GM21390 (cell line): ENCODE results near the gene PACRG.

ENCODE experiments used
- ATAC-seq: cut with Tn5 transposase; IDR thresholded peaks from one replicate; pipeline ENCODE4 v1.9.1; 2021; ENCODE audit not compliant: unreplicated experiment

Gene PACRG

DNA sequence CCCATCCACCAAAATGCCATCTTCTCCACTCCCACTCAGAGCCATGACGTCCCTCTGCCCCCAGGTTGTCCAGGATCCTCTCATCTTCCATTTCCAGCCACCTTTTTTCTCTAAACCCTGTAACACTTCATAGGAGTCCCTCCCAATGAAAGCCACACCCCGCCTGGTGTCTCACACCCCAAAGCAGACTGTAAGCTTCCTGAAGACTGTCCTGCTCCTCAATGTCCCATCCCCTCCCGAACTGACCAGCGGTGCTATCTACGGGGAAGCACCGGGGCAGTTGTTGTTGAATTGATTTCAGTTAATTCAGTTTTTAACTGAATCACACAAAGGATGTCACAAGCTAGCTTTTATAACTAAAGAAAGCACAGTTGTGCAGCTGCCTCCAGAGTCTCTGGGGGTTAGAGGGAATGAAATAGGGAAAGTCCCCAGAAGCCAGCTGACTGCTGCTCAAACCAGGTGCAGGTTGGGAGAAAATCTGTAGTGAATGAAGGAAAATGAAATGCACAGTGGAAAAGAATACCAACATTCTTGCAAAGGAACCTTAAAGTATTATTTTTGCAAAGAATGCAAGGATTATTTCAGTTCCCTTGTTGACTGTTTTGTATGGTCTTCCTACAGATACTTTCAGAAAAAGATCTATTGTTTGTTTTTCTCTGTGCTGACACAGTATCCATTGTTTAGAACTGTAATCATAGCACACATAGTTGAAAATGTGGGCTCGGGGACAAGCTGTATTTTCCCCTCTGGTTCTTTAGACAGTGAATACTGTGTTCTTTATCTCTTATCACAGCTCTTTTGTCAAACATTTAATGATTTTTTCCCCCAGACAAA, 464.1 kb downstream of the PACRG start:
- ATAC-seq, result no peak

DNA sequence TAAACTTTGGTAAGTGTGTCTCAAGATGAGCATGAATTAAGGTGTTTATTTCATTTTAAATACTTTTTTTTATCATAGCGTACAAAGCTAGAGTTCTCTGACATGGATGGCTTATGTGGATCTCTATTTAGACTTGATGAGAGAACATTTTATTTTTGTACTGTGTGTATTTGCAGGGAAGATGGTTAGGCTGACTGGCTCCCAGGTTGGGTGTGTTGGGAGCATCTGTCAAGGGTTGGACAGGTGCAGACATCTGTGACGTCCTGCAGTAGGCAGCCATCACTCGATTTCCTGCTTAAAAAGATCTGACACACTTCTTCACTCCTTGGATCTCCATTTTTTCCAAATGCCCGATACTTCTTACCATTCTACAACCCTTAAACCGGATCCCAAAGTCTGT, 464.8 kb downstream of the PACRG start:
- no peak for ATAC-seq

DNA sequence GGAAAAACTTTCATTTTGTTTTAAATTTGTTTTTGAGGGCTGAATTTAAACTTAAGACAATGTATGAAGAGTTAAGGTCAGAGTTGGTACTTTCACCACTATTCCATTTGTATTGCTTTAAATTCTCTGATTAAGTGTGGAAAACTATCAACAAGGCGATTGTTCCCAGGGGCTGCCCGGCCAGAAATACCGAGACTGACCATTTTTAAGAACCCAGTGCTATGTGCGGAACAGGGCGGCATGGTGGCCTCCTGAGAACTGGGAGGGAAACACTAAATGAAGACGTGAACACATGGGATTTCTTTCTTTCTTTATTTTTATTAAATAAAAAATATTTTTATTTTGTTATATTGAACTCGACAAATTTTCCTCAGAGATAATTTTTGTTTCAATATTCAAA, 465.6 kb downstream of the PACRG start:
- ATAC-seq, result no peak

DNA sequence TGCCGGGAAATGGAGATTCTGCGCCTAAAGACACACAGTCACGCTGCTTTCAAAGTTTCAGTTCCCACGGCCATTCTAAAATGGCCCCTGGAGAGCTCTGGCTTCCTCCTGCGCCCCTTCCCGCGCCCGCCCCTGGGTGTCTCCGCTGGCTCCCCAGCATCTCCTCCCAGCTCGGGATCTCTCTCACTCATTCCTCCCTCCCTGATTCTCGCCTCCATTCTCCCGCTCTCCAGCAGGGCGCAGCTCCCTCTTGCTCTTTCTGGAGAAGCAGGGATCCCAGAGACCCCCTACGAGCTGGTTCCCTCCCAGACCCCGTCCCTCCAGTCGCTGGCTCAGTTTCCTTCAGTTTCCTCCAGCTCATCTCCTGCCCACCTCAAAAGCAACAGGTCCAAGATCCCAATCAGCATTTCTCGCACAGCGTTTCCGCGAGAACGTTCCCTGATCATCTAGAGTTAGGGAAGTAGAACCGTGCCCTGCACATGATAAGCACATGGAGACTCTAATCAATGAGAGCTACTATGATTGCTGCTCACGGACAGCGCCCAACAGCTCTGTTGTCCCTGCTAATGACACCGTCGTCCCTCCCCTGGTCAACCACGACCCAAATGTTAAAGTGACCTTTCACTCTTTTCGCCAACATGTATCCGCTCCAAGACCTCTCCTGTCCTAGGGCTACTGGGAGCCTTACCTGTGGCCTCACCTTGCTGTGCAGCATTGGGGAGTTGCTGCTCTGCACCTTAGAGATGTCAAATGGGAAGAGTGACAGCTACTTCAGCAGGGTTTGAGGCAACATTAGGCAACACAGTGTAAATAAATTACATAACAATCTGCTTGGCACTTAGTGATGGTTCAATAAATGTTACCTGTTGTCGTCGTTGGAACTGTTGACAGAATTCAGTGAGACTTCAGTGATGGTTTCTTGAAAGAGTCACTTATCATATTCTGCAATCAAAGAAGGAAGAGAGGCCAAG, 468.2 kb downstream of the PACRG start:
- ATAC-seq, result no peak

DNA sequence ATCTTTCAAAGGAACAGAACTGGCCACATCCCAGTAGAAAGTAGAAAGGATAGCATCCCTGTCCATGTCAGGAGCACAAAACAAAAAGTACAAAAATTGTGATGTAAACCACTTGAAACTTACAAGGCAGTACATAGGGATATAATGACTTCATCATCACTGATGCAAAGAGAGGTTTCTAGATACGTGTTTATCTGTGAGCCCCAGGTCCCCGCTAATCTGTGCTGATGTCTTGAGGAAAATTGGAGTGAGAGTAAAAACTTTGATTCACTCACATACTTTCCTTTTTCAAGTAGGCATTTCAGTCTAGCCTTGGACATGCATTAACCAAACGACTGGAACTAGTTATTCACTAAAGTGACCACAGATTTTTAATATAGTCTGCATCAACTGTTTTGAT, 470.1 kb downstream of the PACRG start:
- ATAC-seq, result no peak

DNA sequence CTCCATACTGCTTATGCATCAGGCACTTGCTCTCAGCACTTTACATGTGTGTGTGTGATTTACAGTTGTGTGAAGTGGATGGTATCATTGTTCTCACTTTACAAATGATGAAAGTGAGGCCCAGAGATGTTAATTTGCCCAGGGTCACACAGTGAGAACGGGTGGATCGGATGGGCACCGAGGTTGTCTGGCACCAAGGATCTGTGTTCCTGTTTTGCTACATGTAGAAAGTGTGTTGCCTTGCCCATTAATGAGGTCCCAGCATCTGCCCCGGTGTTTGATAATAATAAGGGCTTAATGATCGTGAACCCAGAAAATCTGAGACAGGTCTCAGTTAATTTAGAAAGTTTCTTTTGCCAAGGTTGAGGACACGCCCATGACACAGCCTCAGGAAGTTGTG, 470.6 kb downstream of the PACRG start:
- no peak for ATAC-seq

DNA sequence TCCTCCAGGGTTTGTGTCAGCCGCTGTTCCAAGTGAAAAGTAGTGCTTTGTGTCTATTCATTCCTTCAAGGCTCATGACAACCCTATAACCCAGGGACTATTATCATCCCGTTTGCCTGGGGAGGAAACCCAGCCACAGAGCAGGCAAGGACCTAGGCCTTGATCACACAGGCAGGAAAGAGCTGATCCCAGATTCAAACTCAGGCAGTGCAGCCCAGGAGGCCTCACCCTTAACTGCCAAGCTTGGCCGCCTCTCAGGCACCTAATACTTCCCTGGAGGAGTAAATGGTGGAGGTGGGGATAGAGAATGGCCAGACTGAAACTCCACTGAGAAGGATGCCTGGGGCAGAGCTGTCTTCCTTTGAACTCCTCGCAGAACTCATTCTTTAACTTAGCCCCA, 471.6 kb downstream of the PACRG start:
- ATAC-seq, result no peak

DNA sequence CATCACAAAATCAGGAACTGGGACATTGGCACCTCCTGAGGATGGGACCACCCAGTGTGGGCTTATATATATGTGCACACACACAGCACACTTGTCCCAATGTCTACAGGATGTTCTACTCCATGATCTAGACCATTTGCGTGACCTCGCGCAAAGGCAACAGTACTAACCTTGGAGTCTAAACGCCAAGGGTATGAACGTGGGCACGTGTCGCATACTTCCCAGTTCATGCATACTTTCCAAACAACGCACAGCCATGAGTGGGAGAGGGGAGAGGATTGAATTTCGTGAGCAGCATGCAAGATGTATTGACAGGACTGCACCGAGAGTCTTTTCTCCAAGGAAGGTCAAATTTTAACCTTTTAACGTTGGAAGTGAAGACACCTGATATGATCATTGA, 472.5 kb downstream of the PACRG start:
- ATAC-seq, result no peak

DNA sequence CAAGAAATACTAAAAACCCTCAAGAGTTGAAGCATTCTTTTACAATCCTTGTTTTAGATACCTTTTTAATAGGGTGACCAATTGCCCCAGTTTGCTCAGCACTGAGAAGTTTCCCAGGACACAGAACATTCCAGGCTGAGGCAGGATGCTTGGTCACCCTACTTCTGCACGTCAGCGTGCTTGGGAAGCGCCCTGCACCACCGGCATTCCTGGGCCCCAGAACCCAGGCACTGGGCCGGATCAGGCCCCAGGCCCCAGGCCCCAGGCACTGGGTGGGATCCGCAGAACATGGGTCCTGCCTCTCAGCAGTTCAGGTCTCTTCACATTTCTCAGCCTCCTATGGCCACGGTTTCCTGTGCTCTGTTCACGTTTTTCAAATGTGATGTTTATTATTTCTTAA, 472.9 kb downstream of the PACRG start:
- ATAC-seq, result no peak

DNA sequence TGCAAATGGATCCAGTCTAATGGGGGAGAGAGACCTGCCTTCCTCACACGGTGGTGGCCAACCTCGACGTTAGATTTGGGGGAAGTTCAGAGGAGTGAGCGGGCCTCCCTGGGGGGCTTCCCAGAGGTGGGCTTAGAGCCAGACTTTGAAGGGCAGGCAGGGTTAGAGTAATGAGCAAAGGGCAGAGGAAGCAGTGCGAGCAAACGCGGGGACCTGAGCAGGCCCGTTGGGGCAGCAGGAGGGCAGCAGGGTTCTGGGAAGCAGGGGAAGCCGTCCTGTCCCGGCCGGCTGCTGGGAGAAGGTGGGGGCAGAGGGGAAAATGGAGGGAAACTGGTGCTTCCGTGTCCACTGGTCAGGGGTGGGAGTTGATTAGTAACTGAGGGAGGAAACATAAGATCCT, 474.1 kb downstream of the PACRG start:
- ATAC-seq, result no peak

DNA sequence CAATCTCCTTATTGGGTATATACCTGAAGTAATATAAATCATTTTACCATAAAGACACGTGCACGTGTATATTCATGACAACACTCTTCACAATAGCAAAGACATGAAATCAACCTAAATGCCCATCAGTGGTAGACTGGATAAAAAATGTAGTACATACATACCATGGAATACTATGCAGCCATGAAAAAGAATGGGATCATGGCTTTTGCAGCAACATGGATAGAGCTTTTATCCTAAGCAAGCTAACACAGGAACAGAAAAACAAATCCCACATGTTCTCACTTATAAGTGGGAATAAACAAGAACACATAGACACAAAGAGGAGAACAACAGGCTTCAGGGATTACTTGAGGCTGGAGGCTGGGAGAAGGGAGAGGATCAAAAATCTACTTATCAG, 478.4 kb downstream of the PACRG start:
- ATAC-seq, result no peak

DNA sequence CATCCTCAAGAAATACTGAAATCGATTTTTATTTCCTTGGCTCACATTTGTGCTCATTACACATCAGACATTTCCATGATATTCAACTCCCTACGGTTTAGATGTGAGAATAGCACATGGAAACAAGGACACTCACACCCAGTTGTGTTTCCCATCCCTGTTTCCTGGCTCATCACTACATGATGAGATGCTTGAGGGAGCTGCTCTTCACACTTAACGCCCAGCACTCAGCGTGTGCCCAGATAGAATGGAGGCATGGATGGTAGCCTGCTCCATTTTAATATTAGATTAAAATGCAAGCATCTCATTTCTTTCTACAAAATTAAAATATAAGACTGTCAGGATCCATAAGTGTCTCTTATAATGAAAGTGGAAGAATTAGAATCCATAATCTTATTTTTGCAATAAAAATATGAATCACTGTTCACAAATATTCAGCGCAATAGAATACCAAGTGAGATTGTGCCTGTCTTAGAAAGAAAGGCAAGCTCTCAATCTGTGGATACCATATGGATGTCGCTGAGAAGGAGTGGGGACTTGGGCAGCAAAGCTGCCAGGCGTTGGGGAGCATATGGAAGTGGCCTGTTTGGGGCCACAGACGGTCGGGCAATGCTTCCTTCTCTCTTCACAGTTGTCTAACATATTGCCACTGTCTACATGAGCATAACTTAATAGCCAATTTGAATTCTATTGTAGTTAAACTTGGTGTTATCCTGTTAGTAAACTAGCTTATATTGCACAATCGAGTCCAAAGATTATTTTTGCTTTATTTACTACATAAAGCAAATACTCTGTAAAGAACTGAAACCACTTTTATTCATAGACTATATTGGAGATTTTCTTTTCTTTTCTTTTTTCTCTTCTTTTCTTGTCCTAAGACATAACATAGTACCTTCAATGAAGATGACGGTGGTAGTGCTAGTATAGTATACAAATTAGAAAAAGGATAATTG, 479.9 kb downstream of the PACRG start:
- ATAC-seq, result no peak

DNA sequence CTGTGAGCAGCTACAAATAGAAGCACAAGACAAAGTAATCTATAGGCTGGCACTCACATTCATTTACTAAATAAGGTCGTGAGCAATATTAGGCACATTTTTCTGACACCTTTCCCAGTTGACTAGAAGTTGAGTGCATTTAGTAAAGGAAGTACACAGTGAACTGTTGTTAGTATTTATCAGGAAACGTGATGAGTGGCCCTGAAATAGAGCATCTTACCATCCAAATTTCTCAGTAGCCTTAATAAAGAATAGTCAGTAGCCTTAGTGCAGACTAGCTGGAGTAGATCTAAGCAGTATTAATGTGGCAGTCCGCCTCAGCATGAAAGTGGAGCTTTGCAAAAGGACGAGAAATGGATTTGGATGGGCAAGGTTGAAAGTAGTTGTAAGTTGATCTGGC, 481.2 kb downstream of the PACRG start:
- ATAC-seq, result no peak

DNA sequence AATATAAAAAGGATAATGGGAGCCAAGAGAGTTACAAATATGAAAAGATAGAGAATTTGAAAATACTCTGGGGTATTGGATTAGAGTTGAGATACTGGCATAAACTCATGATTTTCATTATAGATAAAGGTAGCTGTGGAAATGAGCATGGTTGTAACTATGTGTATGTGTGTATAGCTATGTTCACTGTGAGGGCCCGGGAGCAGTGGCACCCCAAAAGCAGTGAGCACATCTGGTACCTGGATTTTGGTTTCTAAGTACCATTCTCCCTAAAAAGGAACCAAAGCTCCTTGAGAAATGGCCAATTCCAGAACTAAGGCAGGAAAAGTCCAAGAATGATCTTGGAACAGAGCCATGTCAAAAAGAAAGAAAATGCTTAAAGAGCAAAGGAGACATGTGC, 484.3 kb downstream of the PACRG start:
- ATAC-seq, result no peak

DNA sequence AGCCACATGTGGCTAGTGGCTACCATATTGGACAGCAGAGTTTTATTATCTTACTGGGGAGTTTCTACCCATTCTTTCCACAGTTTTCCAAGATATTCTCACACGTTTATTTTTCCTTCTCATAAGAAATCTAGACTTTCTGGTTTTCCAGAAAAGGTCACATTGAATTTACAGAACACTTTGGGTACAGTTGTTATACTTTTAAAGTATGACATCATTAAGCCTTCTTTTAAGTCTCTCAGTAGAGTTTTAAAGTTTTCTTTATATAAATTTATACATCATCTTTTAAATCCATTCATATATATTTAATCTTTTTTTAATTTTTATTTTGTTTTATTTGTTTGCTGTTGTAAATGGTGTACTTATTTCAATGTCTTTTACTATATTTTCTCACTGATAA, 486.5 kb downstream of the PACRG start:
- no peak for ATAC-seq

DNA sequence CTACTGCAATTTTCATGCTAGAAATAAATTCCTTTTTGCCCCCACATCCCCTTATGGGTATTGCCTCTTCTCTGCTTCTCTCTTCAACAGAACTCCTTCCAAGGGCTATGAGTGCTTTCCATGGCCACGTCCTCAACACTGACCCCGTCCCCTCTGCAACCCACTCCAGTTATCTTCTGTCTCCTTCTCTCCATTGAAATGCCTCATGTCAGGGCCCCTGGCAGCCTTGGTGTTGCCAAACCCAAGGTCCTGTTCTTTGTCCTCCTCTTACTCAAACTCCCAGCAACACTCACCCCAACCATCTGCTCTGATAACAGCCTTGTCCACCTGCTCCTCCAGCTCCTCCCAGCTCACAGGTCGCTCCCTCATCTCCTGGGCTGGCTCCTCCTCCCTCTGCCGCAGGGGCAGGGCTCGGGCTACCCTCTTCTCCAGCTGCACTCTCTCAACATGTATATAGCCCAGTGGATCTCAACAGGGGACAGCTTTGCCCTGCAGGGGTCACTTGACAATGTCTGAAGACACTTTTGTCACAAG, 490.7 kb downstream of the PACRG start:
- no peak for ATAC-seq

DNA sequence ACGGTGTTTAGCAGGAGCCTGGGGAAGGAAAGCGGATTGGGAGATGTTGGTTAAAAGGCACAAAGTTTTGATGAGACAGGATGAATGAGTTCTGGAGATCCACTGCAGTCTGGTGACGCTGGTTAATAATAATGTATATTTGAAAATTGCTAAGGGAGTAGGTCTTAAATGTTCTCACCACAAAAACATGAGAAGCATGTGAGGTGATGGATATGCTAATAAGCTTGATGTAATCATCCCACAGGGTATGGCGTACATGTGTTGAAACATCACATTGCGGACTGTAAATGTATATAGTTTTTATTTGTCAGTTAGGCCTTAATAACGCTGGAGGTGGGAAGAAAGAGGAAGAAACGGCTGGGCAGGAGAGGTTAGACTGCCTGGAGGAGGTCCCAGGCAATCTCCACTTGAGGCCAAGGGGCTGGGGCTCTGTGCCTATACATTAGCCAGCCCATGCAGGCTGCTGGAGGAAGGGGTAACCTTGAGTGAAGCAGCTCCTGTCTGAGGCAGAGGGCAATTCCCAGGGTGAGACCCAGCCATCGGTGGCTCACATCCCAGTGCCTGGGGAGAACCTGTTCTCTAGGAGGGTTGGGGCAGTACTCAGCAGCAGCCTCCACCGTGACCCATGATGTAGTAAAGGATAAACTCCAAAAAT, 498.5 kb downstream of the PACRG start:
- ATAC-seq, result no peak

DNA sequence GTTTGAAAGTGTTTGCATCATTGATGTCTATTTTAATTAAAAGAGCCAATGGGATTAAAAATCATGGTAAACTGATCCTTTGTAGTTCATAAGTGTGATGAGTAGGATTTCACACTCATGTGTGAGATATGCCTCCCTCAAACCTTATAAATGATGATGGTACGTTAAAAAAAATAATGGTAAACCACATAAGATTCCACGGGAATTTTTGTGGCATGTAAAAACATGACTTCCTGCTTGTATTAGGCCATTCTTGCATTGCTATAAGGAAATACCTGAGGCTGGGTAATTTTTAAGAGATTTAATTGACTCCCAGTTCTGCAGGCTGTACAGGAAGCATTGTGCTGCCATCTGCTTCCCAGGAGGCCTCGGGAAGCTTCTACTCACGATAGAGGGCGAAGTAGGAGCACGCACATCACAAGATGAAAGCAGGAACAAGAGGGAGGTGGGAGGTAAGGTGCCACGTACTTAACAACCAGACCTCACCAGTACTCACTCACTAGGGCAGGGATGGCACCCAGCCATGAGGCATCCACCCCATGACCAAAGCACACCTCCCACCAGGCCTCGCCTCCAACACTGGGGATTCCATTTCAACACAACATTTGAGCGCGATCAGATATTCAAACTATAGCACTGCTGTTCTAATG, 499.2 kb downstream of the PACRG start:
- ATAC-seq, result no peak

DNA sequence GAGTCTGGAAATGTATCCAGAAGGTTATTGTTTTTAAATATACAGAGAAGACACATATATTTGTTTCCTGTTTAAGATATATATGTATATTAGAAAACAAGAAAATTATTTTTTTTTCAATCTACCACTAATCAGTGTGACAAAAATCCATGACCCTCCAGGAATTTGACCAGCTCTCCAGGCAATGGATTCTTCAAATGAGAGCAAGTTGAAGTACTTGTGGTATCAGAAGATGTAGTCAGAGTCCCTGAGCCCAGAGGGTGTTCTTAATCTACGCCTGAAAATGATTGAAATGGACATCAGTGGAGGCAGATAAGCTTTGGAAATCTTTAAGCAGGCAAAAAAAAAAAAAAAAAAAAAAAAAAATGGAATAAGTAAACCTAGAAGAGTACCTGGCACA, 500.3 kb downstream of the PACRG start:
- ATAC-seq, result no peak

DNA sequence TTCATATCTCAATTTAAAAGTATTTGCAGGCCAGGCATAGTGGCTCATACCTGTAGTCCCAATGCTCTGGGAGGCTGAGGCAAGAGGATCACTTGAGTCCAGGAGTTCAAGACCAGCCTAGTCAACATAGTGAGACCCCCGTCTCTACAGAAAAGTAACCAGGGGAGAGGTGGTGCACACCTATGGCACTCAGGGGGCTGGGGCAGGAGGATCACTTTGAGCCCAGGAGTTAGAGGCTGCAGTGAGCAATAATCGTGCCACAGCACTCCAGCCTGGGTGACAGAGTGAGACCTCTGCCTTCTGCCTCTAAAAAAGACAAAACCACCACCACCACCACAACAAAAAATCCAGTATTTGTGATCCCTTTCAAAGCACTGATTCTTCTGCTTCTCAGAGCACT, 501.3 kb downstream of the PACRG start:
- no peak for ATAC-seq
